HG02870 (cell line): Measurements from ENCODE around the gene ELMO1.

Source experiments
- ATAC-seq: cut with Tn5 transposase; IDR thresholded peaks from one replicate; pipeline ENCODE4 v1.9.1; 2021; ENCODE audit warnings: mild to moderate bottlenecking, moderate library complexity; ENCODE audit not compliant: unreplicated experiment

ELMO1 gene

GRCh38 chr7:36870625-36871354, 577.9 kb downstream of the ELMO1 start:
- no peak for ATAC-seq

- ATAC-seq: no peak
Observed at GRCh38 chr7:36868727-36869411, 579.8 kb downstream of the ELMO1 start.

- no peak for ATAC-seq
Observed at GRCh38 chr7:36865019-36865418, 583.6 kb downstream of the ELMO1 start.

GRCh38 chr7:36863901-36864701, 584.6 kb downstream of the ELMO1 start:
- no peak for ATAC-seq

GRCh38 chr7:36862771-36863261, 585.8 kb downstream of the ELMO1 start:
- ATAC-seq: no peak

GRCh38 chr7:36861656-36862055, 587.0 kb downstream of the ELMO1 start:
- ATAC-seq: no peak

- no peak for ATAC-seq
Observed at GRCh38 chr7:36860681-36861080, 588.0 kb downstream of the ELMO1 start.

- ATAC-seq: no peak
Observed at GRCh38 chr7:36855330-36855729, 593.3 kb downstream of the ELMO1 start.

- ATAC-seq: no peak
Observed at GRCh38 chr7:36854652-36855051, 594.0 kb downstream of the ELMO1 start.

- no peak for ATAC-seq
Observed at GRCh38 chr7:36852931-36853330, 595.7 kb downstream of the ELMO1 start.

GRCh38 chr7:36852017-36852416, 596.6 kb downstream of the ELMO1 start:
- ATAC-seq: no peak

- ATAC-seq: no peak
Observed at GRCh38 chr7:36851382-36851781, 597.3 kb downstream of the ELMO1 start.

GRCh38 chr7:36847946-36848345, 600.7 kb downstream of the ELMO1 start:
- ATAC-seq: no peak

- ATAC-seq: no peak
Observed at GRCh38 chr7:36844374-36844773, 604.3 kb downstream of the ELMO1 start.

- ATAC-seq: no peak
Observed at GRCh38 chr7:36840904-36841303, 607.8 kb downstream of the ELMO1 start.

GRCh38 chr7:36838616-36839225, 609.9 kb downstream of the ELMO1 start:
- no peak for ATAC-seq

GRCh38 chr7:36831049-36831448, 617.6 kb downstream of the ELMO1 start:
- no peak for ATAC-seq

- no peak for ATAC-seq
Observed at GRCh38 chr7:36827726-36828703, 620.6 kb downstream of the ELMO1 start.

GRCh38 chr7:36825501-36825900, 623.2 kb downstream of the ELMO1 start:
- ATAC-seq: no peak

GRCh38 chr7:36823353-36823752, 625.3 kb downstream of the ELMO1 start:
- ATAC-seq: no peak
